ENCODE data around the gene NR2C2. TPM values are rescaled to one million over a fixed set of nuclear protein-coding genes. Genes with fewer than 3 reads are reported as not detected.

The NR2C2 gene
- total and polyA plus RNA-seq, 10 of the 15 experiments (the other 5 are each of a cell fraction or from before 2014, with no cell fraction given): 2.7 to 30.3 (median 18.3) TPM

DNA sequence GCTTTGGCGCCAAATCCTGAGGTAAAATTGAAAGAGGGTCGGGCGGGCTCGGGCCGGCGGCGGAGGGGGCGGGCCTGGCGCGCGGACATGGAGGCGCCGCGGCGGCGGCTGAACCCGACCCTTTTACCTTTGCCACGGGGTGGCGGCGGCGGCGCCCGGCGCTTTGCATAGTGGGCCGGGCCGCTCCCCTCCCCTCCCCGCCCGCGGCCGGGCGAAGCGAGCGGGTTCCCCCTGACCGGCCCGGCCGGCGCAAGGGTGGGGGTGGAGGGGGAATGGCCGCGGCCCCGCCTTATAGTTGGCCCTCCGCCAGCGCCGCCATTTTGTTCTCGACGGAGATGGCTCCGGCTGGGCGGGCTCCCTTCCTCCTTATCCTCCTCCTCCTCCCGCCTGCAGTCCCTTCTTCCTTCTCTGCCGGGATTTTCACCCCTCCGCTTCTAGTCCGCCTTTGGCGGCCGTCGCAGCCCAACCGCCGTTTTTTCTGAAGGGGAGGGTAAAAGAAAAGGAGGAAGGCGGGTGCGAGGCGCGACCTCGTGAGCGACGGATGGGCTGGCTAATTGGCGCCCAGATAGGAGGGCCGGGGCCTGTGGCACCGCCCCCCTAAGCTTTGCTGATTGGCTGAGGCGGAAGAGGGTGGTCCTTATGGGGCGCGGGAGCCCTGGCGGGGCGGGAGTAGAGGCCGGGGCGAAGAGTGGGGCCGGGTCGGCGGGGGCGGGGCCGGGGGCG is 664 bp downstream of the NR2C2 start (continued):
- TF ChIP-seq, protein P1, sequence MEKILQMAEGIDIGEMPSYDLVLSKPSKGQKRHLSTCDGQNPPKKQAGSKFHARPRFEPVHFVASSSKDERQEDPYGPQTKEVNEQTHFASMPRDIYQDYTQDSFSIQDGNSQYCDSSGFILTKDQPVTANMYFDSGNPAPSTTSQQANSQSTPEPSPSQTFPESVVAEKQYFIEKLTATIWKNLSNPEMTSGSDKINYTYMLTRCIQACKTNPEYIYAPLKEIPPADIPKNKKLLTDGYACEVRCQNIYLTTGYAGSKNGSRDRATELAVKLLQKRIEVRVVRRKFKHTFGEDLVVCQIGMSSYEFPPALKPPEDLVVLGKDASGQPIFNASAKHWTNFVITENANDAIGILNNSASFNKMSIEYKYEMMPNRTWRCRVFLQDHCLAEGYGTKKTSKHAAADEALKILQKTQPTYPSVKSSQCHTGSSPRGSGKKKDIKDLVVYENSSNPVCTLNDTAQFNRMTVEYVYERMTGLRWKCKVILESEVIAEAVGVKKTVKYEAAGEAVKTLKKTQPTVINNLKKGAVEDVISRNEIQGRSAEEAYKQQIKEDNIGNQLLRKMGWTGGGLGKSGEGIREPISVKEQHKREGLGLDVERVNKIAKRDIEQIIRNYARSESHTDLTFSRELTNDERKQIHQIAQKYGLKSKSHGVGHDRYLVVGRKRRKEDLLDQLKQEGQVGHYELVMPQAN (conservative IDR thresholded peaks at IDR 0.05): no peak
- TF ChIP-seq ZNF217 (IDR thresholded peaks at IDR 0.05) (no peak), SP1 (IDR thresholded peaks at IDR 0.05; ENCODE audit: low read depth, low read length) (peak; percentile 97), CBFB (IDR thresholded peaks at IDR 0.05; ENCODE audit: low read depth) (0 out of 2 replicates have a peak, but pooled peaks have one; percentile 29), BACH1 (IDR thresholded peaks at IDR 0.05; ENCODE audit: borderline replicate concordance) (peak; percentile 34; the same call in 1 of the 2 replicates), POU2F2 (IDR thresholded peaks at IDR 0.05; ENCODE audit: borderline replicate concordance, low read depth, low read length) (peak; percentile 58; the same call in 1 of the 3 replicates), KLF5 (IDR thresholded peaks at IDR 0.05; ENCODE audit: partially characterized antibody) (peak; percentile 62), ESRRA (IDR thresholded peaks at IDR 0.05; ENCODE audit: low read length) (no peak), STAT3 (IDR thresholded peaks at IDR 0.05; ENCODE audit: low read depth, low read length) (no peak), BRCA1 (IDR thresholded peaks at IDR 0.05; ENCODE audit: low read depth, low read length) (no peak), SIX5 (IDR thresholded peaks at IDR 0.05; ENCODE audit: low read depth, low read length, severe bottlenecking) (no peak), RBBP5 (conservative IDR thresholded peaks at IDR 0.05) (peak; percentile 89; the same call in 1 of the 2 replicates), BMI1 (IDR thresholded peaks at IDR 0.05; ENCODE audit: borderline replicate concordance) (no peak), YY1 (IDR thresholded peaks at IDR 0.05; ENCODE audit: low read depth, low read length) (peak; percentile 98), CREM (IDR thresholded peaks at IDR 0.05; ENCODE audit: low read depth) (peak; percentile 25; the same call in 1 of the 2 replicates), RELA (IDR thresholded peaks at IDR 0.05; ENCODE audit: borderline replicate concordance, partially characterized antibody) (peak; percentile 60), RUNX3 (IDR thresholded peaks at IDR 0.05; ENCODE audit: low read length) (peak; percentile 43), ZNF384 (IDR thresholded peaks at IDR 0.05; ENCODE audit: borderline replicate concordance, low read depth, low read length) (no peak), BCL11A (IDR thresholded peaks at IDR 0.05; ENCODE audit: low read depth, low read length) (no peak), CHD4 (IDR thresholded peaks at IDR 0.05) (no peak)
- TF ChIP-seq, protein P2, sequence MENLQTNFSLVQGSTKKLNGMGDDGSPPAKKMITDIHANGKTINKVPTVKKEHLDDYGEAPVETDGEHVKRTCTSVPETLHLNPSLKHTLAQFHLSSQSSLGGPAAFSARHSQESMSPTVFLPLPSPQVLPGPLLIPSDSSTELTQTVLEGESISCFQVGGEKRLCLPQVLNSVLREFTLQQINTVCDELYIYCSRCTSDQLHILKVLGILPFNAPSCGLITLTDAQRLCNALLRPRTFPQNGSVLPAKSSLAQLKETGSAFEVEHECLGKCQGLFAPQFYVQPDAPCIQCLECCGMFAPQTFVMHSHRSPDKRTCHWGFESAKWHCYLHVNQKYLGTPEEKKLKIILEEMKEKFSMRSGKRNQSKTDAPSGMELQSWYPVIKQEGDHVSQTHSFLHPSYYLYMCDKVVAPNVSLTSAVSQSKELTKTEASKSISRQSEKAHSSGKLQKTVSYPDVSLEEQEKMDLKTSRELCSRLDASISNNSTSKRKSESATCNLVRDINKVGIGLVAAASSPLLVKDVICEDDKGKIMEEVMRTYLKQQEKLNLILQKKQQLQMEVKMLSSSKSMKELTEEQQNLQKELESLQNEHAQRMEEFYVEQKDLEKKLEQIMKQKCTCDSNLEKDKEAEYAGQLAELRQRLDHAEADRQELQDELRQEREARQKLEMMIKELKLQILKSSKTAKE (IDR thresholded peaks at IDR 0.05; ENCODE audit: low read depth, poor library complexity, severe bottlenecking): peak; percentile 82
- TF ChIP-seq, protein P3, sequence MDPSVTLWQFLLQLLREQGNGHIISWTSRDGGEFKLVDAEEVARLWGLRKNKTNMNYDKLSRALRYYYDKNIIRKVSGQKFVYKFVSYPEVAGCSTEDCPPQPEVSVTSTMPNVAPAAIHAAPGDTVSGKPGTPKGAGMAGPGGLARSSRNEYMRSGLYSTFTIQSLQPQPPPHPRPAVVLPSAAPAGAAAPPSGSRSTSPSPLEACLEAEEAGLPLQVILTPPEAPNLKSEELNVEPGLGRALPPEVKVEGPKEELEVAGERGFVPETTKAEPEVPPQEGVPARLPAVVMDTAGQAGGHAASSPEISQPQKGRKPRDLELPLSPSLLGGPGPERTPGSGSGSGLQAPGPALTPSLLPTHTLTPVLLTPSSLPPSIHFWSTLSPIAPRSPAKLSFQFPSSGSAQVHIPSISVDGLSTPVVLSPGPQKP (IDR thresholded peaks at IDR 0.05; ENCODE audit: low read depth, low read length): no peak
- TF ChIP-seq, protein P4, sequence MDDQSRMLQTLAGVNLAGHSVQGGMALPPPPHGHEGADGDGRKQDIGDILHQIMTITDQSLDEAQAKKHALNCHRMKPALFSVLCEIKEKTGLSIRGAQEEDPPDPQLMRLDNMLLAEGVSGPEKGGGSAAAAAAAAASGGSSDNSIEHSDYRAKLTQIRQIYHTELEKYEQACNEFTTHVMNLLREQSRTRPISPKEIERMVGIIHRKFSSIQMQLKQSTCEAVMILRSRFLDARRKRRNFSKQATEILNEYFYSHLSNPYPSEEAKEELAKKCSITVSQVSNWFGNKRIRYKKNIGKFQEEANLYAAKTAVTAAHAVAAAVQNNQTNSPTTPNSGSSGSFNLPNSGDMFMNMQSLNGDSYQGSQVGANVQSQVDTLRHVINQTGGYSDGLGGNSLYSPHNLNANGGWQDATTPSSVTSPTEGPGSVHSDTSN (IDR thresholded peaks at IDR 0.05; ENCODE audit: insufficient replicate concordance, low read depth, low read length): peak; percentile 98
- TF ChIP-seq, protein P5, sequence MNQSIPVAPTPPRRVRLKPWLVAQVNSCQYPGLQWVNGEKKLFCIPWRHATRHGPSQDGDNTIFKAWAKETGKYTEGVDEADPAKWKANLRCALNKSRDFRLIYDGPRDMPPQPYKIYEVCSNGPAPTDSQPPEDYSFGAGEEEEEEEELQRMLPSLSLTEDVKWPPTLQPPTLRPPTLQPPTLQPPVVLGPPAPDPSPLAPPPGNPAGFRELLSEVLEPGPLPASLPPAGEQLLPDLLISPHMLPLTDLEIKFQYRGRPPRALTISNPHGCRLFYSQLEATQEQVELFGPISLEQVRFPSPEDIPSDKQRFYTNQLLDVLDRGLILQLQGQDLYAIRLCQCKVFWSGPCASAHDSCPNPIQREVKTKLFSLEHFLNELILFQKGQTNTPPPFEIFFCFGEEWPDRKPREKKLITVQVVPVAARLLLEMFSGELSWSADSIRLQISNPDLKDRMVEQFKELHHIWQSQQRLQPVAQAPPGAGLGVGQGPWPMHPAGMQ (IDR thresholded peaks at IDR 0.05; ENCODE audit: borderline replicate concordance): no peak
